Nephron (organoid): ENCODE data around the gene PRMT7.

Experiments used
- H3K27ac Mint-ChIP-seq, 3 experiments: 2 replicates each; pipeline ENCODE4 v1.8.0; 2020; ENCODE audit warnings: mixed read lengths in 3 of 3, mild to moderate bottlenecking in 2 of 3, moderate library complexity in 1 of 3
- H3K27me3 Mint-ChIP-seq: 2 replicates; pipeline ENCODE4 v1.8.0; 2021; ENCODE audit warnings: low read depth, mild to moderate bottlenecking, moderate library complexity, mixed read lengths
- H3K36me3 Mint-ChIP-seq: 2 replicates; pipeline ENCODE4 v1.8.0; 2020; ENCODE audit warnings: low read depth, mixed read lengths
- H3K4me1 Mint-ChIP-seq: 2 replicates; pipeline ENCODE4 v1.8.0; 2020; ENCODE audit warnings: mixed read lengths
- H3K4me3 Mint-ChIP-seq, 3 experiments: 2 replicates each; pipeline ENCODE4 v1.8.0; 2020; ENCODE audit warnings: mild to moderate bottlenecking in 3 of 3, mixed read lengths in 3 of 3, moderate library complexity in 2 of 3
- H3K9me3 Mint-ChIP-seq: 2 replicates; pipeline ENCODE4 v1.8.0; 2020; ENCODE audit warnings: mixed read lengths
- CTCF ChIP-seq, 3 experiments: fragments of 200-600 bp; sonication (generic); IDR thresholded peaks; one replicate each; pipeline ENCODE4 v1.5.0; 2021; ENCODE audit warnings: antibody characterized with exemption in 3 of 3; ENCODE audit not compliant: unreplicated experiment in 3 of 3

PRMT7 gene

GRCh38 chr16:68296693-68297092 is 14.1 kb upstream of the PRMT7 start:
- Mint-ChIP-seq H3K27me3 (peaks cover 3% of the 10 kb centered on the region), H3K4me3 (no peak overlapping the region), H3K27ac (no peak overlapping the region), H3K9me3 (no peaks in the 10 kb centered on the region), H3K4me1 (peaks cover 34% of the 10 kb centered on the region), H3K36me3 (peaks cover 52% of the 10 kb centered on the region)
- TF ChIP-seq CTCF (IDR thresholded peaks at IDR 0.05; ENCODE audit: unreplicated experiment in 3 of 3) = no peak

- Mint-ChIP-seq H3K4me1 (peaks cover 34% of the 10 kb centered on the region), H3K27ac (peak overlapping the region in 1 of 3 experiments; percentile 81), H3K4me3 (no peak overlapping the region), H3K9me3 (no peaks in the 10 kb centered on the region), H3K36me3 (peaks cover 55% of the 10 kb centered on the region), H3K27me3 (peaks cover 3% of the 10 kb centered on the region)
- no peak for TF ChIP-seq CTCF (IDR thresholded peaks at IDR 0.05; ENCODE audit: unreplicated experiment in 3 of 3)
Observed at GRCh38 chr16:68297908-68298307, 12.9 kb upstream of the PRMT7 start.

GRCh38 chr16:68298312-68298711 is 12.5 kb upstream of the PRMT7 start:
- H3K27me3 Mint-ChIP-seq = peaks cover 3% of the 10 kb centered on the region
- H3K9me3 Mint-ChIP-seq = no peaks in the 10 kb centered on the region
- peaks cover 55% of the 10 kb centered on the region for H3K36me3 Mint-ChIP-seq
- H3K4me3 Mint-ChIP-seq = no peak overlapping the region
- peak overlapping the region in 2 of 3 experiments; percentile 48 to 81 for H3K27ac Mint-ChIP-seq
- peaks cover 34% of the 10 kb centered on the region for H3K4me1 Mint-ChIP-seq
- no peak for TF ChIP-seq CTCF (IDR thresholded peaks at IDR 0.05; ENCODE audit: unreplicated experiment in 3 of 3)

- H3K9me3 Mint-ChIP-seq = no peaks in the 10 kb centered on the region
- no peak for TF ChIP-seq CTCF (IDR thresholded peaks at IDR 0.05; ENCODE audit: unreplicated experiment in 3 of 3)
- peaks cover 3% of the 10 kb centered on the region for H3K27me3 Mint-ChIP-seq
- peaks cover 58% of the 10 kb centered on the region for H3K36me3 Mint-ChIP-seq
- peak overlapping the region in 2 of 3 experiments; percentile 81 for H3K27ac Mint-ChIP-seq
- H3K4me3 Mint-ChIP-seq = no peak overlapping the region
- peaks cover 34% of the 10 kb centered on the region for H3K4me1 Mint-ChIP-seq
Observed at GRCh38 chr16:68298907-68299561, 11.8 kb upstream of the PRMT7 start.

- H3K36me3 Mint-ChIP-seq = peaks cover 60% of the 10 kb centered on the region
- H3K27me3 Mint-ChIP-seq = no peaks in the 10 kb centered on the region
- H3K4me3 Mint-ChIP-seq = no peak overlapping the region
- H3K9me3 Mint-ChIP-seq = no peaks in the 10 kb centered on the region
- peak overlapping the region in 2 of 3 experiments; percentile 81 for H3K27ac Mint-ChIP-seq
- TF ChIP-seq CTCF (IDR thresholded peaks at IDR 0.05; ENCODE audit: unreplicated experiment in 3 of 3) = no peak
- peaks cover 34% of the 10 kb centered on the region for H3K4me1 Mint-ChIP-seq
Observed at GRCh38 chr16:68299571-68300453, 11.0 kb upstream of the PRMT7 start.
